ENCODE measurements around the gene PLXNB3.
"Not testable (repeated sequence)": the region's sequence is repeated elsewhere in the genome, so short reads cannot be mapped to it uniquely, and the experiment has no call there.

- TF ChIP-seq EZH2 (IDR thresholded peaks at IDR 0.05; ENCODE audit: low read depth); CTCF (conservative IDR thresholded peaks at IDR 0.05): not testable (repeated sequence)
These were observed 54.0 kb downstream of the PLXNB3 start for GRCh38 chrX:153818064-153818463.
